SK-MEL-5 (cell line): ENCODE data around the gene ZNF418. TPM values are rescaled to one million over a fixed set of nuclear protein-coding genes. Genes with fewer than 3 reads are reported as not detected.
"Not testable (repeated sequence)": the region's sequence is repeated elsewhere in the genome, so short reads cannot be mapped to it uniquely, and the experiment has no call there.

ENCODE experiments used
- DNase-seq: peaks from one replicate; pipeline ENCODE4 v3.0.0-alpha.2; 2016; ENCODE audit warnings: low read depth, low spot score
- in situ Hi-C: cut with HindIII; loops from 2 replicates; pipeline ENCODE4 v1.10.0; 2016; ENCODE audit warnings: low sequenced_read_pairs, high pct_unique_total_duplicates, low pct_unique_long_range_greater_than_20kb
- polyA plus RNA-seq, 2 experiments: library from polyadenylated mRNA; depleted of rRNA; stranded (reverse); fragments of >200 nt; gene quantifications; 2 replicates each; pipeline ENCODE4 v1.2.3, GENCODE V29; 2015
- total RNA-seq: library from RNA; depleted of rRNA; stranded (reverse); fragments of >200 nt; shearing (Covaris generic); gene quantifications from 2 replicates; pipeline ENCODE4 v1.2.3, GENCODE V29; 2014; rRNA removed

Gene ZNF418
- total RNA-seq, result 0.45 and 3.5 TPM in 2 replicates
- polyA plus RNA-seq (2015; cell fraction: cytosol; rRNA removed), result 0.32 and 0.54 TPM in 2 replicates
- 2.0 TPM in 2 replicates for polyA plus RNA-seq (2015; cell fraction: nucleus; rRNA removed)

- in situ Hi-C loops, result no loop called here
- peak; percentile 60 for DNase-seq
Observed at GRCh38 chr19:57934820-57935665, at the start of gene ZNF418. ZNF418 (minus strand) TSS chr19:57935402; CDS start chr19:57933822, 1,580 bp downstream.

DNA sequence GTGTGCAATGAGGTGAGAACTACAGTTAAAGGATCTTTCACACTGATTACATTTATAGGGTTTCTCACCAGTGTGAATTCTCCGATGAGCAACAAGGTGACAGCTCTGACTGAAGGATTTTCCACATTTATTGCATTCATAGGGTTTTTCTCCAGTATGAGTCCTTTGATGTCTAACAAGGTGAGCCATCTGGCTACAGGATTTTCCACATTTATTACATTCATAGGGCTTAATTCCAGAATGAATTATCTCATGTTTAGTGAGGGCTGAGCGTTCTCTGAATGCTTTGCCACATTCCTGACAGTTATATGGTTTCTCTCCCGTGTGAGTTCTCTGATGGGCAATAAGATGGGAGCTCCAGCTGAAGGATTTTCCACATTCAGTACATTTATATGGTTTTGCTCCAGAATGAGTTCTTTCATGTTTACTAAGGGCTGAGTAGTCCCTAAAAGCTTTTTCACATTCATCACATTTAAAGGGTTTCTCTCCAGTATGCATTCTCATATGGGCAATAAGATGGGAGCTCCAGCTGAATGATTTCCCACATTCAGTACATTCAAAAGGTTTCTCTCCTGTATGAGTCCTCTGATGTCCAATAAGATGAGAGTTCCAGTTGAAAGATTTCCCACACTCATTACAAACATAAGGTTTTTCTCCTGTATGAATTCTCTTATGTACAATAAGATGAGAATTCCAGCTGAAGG is 43.5 kb upstream of the ZNF418 start:
- in situ Hi-C loops, result no loop called here
- no peak for DNase-seq

- DNase-seq, result no peak
- in situ Hi-C loops, result no loop called here
Observed at GRCh38 chr19:57974434-57974833, 39.2 kb upstream of the ZNF418 start, which contains the start of gene C19orf18. C19orf18 (minus strand) TSS chr19:57974534; CDS start chr19:57974432, 102 bp downstream.

DNA sequence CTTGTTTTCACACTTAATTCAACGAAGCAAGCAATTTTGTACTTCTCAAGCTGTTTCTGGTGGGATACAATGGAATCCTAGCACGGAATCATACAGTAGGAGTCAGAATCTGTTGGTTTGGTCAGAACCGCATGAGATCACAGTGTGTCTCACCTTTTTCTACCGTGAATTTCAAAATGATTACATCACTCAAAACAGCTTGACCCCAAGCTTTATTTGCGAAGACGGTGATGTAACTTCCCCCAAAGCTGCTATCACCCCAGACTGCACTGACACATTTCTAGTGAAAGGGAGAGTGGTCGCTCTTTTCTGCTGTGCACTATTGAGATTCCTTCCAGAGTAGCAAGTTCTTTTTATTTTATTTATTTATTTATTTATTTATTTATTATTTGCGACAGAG is 29.6 kb upstream of the ZNF418 start:
- in situ Hi-C loops, result no loop called here
- no peak for DNase-seq

GRCh38 chr19:57961785-57962184 is 26.6 kb upstream of the ZNF418 start:
- in situ Hi-C loops, result no loop called here

DNA sequence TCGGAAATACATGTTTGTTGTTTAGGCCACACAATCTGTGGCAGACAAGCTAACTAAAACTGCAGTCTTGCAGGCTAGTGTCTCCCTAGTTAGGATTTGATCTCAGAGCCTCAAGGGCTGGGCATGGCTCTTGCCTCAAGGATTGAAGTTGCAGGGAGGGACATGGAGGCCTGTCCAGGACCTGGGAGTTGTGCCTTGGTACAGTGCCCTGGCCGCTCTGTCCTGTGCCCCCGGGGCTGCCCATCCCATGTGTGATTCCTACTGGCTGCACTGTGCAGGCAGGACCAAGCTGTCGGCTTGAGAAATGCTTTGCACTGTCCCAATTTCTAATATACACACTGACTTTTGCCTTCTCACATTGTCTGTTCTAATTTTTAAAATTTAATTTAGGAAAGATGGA is 19.8 kb upstream of the ZNF418 start:
- in situ Hi-C loops, result no loop called here
- DNase-seq, result no peak

More at GRCh38 chr19:57961785-57962184, 26.6 kb upstream of the ZNF418 start:
- no peak for DNase-seq

DNA sequence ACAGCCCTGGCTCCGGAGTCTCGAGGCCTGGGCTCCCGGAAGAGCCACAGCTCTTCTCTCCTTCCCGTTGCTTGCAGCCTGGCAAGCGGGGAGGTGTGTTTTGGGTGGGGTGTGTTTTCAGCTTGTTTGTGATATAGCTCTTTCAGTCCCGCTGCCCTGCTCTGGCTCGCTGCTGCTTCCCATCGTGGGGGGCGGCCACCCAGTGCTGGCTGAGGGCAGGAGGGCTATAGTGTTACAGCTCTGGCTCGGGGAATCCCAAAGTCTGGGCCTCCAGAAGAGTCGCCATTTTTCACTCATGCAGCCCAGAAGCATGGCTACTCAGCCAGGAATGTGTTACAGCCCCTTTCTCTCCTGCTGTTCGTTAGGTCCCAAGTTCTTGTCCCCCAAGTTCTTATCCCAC is 14.5 kb upstream of the ZNF418 start:
- no peak for DNase-seq
- in situ Hi-C loops, result no loop called here

DNA sequence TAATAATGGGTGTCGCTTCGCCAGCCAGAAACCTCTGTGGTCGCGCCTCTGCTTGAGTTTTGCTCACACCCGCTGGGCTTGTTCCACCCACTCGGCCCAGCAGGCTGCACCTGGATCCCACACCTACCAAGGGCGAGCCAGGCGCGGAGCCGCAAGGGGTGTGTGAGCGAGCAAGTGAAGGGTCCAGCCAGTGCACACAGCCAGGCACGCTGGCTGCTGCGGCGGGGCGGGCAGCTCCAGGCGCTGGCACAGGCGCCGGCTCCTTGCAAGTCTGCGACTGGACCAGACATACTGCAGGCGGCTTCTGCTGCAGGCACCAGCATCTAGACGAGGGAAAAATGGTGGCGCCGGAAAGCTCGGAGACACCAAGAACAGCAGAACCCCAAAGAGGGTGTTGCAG is 14.1 kb upstream of the ZNF418 start:
- in situ Hi-C loops, result no loop called here
- no peak for DNase-seq

- DNase-seq, result peak; percentile 93
- in situ Hi-C loops, result no loop called here
Observed at GRCh38 chr19:57947419-57948134, 12.4 kb upstream of the ZNF418 start, which contains the start of gene ZNF256. ZNF256 (minus strand) TSS chr19:57947706; CDS start chr19:57947474, 232 bp downstream.

- DNase-seq, result no peak
- in situ Hi-C loops, result no loop called here
Observed at GRCh38 chr19:57947088-57947418, 11.9 kb upstream of the ZNF418 start.

GRCh38 chr19:57946316-57946715 is 11.1 kb upstream of the ZNF418 start:
- in situ Hi-C loops, result no loop called here

GRCh38 chr19:57941593-57941992 is 6.4 kb upstream of the ZNF418 start:
- in situ Hi-C loops, result no loop called here
- DNase-seq, result no peak

More at GRCh38 chr19:57946316-57946715, 11.1 kb upstream of the ZNF418 start:
- no peak for DNase-seq

- in situ Hi-C loops, result no loop called here
- DNase-seq, result no peak
Observed at GRCh38 chr19:57935731-57936130, 529 bp upstream of the ZNF418 start.

DNA sequence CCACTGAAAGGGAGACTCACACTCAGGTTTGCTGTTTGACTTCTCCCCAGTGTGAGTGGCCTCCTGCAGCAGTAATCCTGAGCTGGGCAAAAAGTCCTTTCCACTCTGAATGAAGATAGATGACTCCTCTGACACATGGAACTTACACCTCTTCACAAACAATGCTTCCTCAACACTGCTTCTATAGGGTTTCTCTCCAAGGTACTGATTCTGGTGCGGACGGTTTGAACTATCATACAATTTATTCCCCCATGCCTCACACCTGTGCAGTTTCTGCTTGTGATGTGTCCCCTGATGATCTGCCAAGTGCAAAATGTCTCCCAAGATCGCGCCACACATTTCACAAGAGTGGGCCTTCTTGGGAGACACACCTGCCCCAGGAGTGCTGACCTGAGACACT is 7.6 kb downstream of the ZNF418 start:
- DNase-seq, result no peak
- in situ Hi-C loops, result no loop called here

DNA sequence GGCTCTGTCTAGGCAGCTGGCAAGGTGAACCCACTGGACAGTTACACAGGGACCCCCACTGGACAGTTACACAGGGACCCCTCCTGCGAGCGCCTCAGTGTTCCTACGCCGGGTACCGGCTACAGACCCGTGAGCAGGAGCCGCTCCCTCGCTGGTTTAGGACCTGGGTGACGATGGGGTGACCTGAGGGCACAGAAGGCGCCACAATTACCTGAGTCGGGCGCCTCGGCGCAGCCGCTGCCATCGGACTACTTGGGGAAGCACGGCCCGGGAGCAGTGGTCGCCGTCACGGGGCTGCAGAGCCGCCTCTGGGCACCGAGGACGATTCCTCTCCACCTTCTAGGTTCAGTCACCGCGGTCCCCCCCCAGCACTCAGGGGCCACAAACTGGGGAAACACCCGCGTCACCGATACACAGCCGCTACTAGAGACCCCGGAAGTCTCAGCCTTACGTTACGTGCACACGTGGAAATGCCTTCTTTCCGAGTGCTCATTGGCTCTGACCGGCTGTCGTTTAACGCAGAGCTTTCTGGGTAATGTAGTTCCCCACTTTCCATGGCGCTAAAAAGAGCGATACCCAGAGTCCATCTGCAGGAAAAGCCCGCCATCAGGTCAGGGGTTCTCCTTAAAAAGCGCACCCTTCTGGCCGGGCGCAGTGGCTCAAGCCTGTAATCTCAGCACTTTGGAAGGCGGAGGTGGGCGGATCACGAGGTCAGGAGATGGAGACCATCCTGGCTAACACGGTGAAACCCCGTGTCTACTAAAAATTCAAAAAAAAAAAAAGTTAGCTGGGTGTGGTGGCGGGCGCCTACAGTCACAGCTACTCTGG is 18.8 kb downstream of the ZNF418 start, which contains the start of gene ZNF417:
Gene ZNF417 (minus strand): TSS at position 425 of the 828 bp plus-strand sequence. CDS start 181 bp downstream, at position 244.
- peak; percentile 96 for DNase-seq
- in situ Hi-C loops, result not testable (repeated sequence)

- in situ Hi-C loops, result no loop called here
- DNase-seq, result no peak
Observed at GRCh38 chr19:57914531-57914930, 20.7 kb downstream of the ZNF418 start.

DNA sequence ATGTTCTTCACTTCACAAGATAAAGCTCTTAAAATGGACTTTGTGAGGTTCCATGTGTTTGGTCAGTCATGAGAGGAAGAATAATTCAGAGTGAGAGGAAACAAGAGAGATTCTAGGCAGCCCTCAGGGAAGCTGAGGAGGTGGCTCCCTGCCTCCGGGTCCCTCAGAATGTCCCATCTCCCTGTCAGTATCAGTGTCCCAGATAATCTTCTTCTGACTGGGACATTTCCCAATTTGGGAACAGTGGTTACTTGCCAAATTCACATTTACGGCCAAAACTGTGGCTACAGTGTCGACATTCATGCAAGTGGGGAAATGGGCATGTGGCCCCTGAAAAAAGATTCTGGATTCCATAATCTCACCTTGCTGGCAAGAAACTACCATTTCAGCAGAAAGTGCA is 27.8 kb downstream of the ZNF418 start:
- DNase-seq, result no peak
- in situ Hi-C loops, result no loop called here
